Adrenal gland (tissue), 12 donors: Measurements from ENCODE around the gene NCAM2. TPM values are rescaled to one million over a fixed set of nuclear protein-coding genes. Genes with fewer than 3 reads are reported as not detected.

ENCODE experiments used
- DNase-seq, 7 donors: peaks; one replicate each; pipeline ENCODE4 v3.0.0-alpha.2; 2019 to 2020
- H3K27ac ChIP-seq, 5 donors: fragments of 200-600 bp; sonication (generic) in 4 of 5; 1 replicate in 3 of 5; 2 replicates in 2 of 5; pipeline versions ENCODE4 v1.5.1 to v1.8.0; 2016 to 2020; ENCODE audit warnings: mild to moderate bottlenecking in 1 of 5
- H3K27me3 ChIP-seq: fragments of 200-600 bp; 2 replicates; pipeline ENCODE4 v1.8.0; 2021
- H3K36me3 ChIP-seq, 2 donors: fragments of 200-600 bp; replicated peaks in 1 of 2; 1 replicate in 1 of 2; 2 replicates in 1 of 2; pipeline versions ENCODE4 v1.5.1 to v1.8.0; 2018 to 2022
- H3K4me1 ChIP-seq, 2 donors: fragments of 200-600 bp; replicated peaks in 1 of 2; 1 replicate in 1 of 2; 2 replicates in 1 of 2; pipeline versions ENCODE4 v1.5.1 to v1.8.0; 2018 to 2021
- H3K4me3 ChIP-seq, 4 donors: fragments of 200-600 bp; sonication (generic) in 3 of 4; one replicate each; pipeline ENCODE4 v1.5.1; 2016 to 2018
- H3K9me3 ChIP-seq, 3 donors: fragments of 200-600 bp; sonication (generic) in 1 of 3; replicated peaks in 1 of 3; 1 replicate in 2 of 3; 2 replicates in 1 of 3; pipeline versions ENCODE4 v1.5.1 to v1.8.0; 2016 to 2021
- CTCF ChIP-seq, 6 experiments: fragments of 450-650 bp in 4 of 6; fragments of 200-600 bp in 2 of 6; sonication (generic) in 1 of 6; IDR thresholded peaks; 1 replicate in 5 of 6; 2 replicates in 1 of 6; pipeline versions ENCODE4 v1.5.1 to v1.8.0; 2016 to 2021; ENCODE audit warnings: antibody characterized with exemption in 6 of 6, mild to moderate bottlenecking in 2 of 6, moderate library complexity in 1 of 6
- POLR2A ChIP-seq, 2 donors: fragments of 450-650 bp; IDR thresholded peaks; one replicate each; pipeline ENCODE4 v1.6.1; 2017; ENCODE audit warnings: antibody characterized with exemption in 2 of 2, mild to moderate bottlenecking in 2 of 2, moderate library complexity in 1 of 2
- WGBS, 4 donors: extraction: QIAGEN DNeasy Blood & Tissue Kit in 2 of 4; methylation state at CpG; one replicate each; pipeline versions ENCODE4 v1.1.5 to v1.1.7; 2013 to 2017; 5-methylcytosine and 5-hydroxymethylcytosine counted together
- intact Hi-C, 2 donors: fragments of 100-400 bp; cut with DNase I; formaldehyde crosslinking; loops; one replicate each; pipeline versions ENCODE4 v1.14.1 to v1.15.0; 2022 to 2023
- polyA plus RNA-seq, 3 donors: library from polyadenylated mRNA; stranded (reverse); fragments of 200-250 nt in 2 of 3; fragments of 350-450 nt in 1 of 3; fragmentation: Illumina TruSeq in 1 of 3; extraction: RNeasy Lipid Tissue Mini Kit (QIAGEN cat#74804) in 1 of 3; gene quantifications; one replicate each; pipeline ENCODE4 v1.2.3, GENCODE V29; 2013 to 2014
- total RNA-seq, 9 donors: library from RNA; depleted of rRNA in 4 of 9; stranded (reverse); fragments of >200 nt in 4 of 9; fragments of 120-200 nt in 1 of 9; fragmentation: NEBNext Ultra II Directional in 1 of 9; extraction: Animal tissue kit (Norgen Biotek cat#: 25700) in 1 of 9; gene quantifications; one replicate each; pipeline versions ENCODE4 v1.1.0 to v1.2.4, GENCODE V29; 2013 to 2023
- donor health status: healthy with polysubstance abuse.
- donor health status: Bipolar disorder and iron deficiency.
- donor health status: DM: yes; HTN: yes; CAD: no.
- donor health status: DM: no; HTN: no; CAD: no.
- donor health status: DM: no; HTN: no; CAD: no.
- donor health status: DM: yes; HTN: yes; CAD: no.

NCAM2 gene
- total and polyA plus RNA-seq, 12 donors: 2.2 to 59.4 (median 18.9) TPM

GRCh38 chr21:21084179-21084578, 86.0 kb downstream of the NCAM2 start:
- 44 to 57% (median 46%) methylated on average over 1 of the region's 1 CpG for WGBS, 4 donors
- no peak for DNase-seq
- no peak overlapping the region for H3K27ac ChIP-seq
- H3K36me3 ChIP-seq: no peaks in the 10 kb centered on the region
- H3K9me3 ChIP-seq: no peaks in the 10 kb centered on the region
- TF ChIP-seq POLR2A (IDR thresholded peaks at IDR 0.05) (no peak), CTCF (IDR thresholded peaks at IDR 0.05) (no peak)
- no peaks in the 10 kb centered on the region for H3K27me3 ChIP-seq
- H3K4me3 ChIP-seq: no peak overlapping the region
- no peaks in the 10 kb centered on the region for H3K4me1 ChIP-seq
- intact Hi-C loops: loop anchor here in 1 of 2 donors (2.0 kb wide), 1 partner anchor 17 kb away; no protein-coding TSS in a partner anchor

- peaks cover 0 to 2% of the 10 kb centered on the region in 2 donors for H3K4me1 ChIP-seq
- DNase-seq: no peak
- no peaks in the 10 kb centered on the region for H3K27me3 ChIP-seq
- WGBS, 4 donors: 69 to 81% (median 74%) methylated on average over 3 of the region's 3 CpGs
- H3K9me3 ChIP-seq: no peaks in the 10 kb centered on the region
- H3K4me3 ChIP-seq: no peak overlapping the region
- intact Hi-C loops: loop anchor here in 1 of 2 donors (2.0 kb wide), 1 partner anchor 18 kb away; no protein-coding TSS in a partner anchor
- TF ChIP-seq POLR2A (IDR thresholded peaks at IDR 0.05): no peak
- no peak for TF ChIP-seq CTCF (IDR thresholded peaks at IDR 0.05)
- H3K27ac ChIP-seq: no peak overlapping the region
- H3K36me3 ChIP-seq: no peaks in the 10 kb centered on the region
Observed at GRCh38 chr21:21085206-21085605, 87.0 kb downstream of the NCAM2 start.

- Histone ChIP-seq H3K4me3 (no peak overlapping the region), H3K4me1 (no peaks in the 10 kb centered on the region), H3K9me3 (no peaks in the 10 kb centered on the region), H3K27ac (no peak overlapping the region), H3K36me3 (no peaks in the 10 kb centered on the region), H3K27me3 (no peaks in the 10 kb centered on the region)
- TF ChIP-seq CTCF (IDR thresholded peaks at IDR 0.05) (no peak), POLR2A (IDR thresholded peaks at IDR 0.05) (no peak)
- 82 to 89% (median 86%) methylated on average over 5 of the region's 5 CpGs for WGBS, 4 donors
- DNase-seq: no peak
- intact Hi-C loops: no loop called here
Observed at GRCh38 chr21:21096956-21097355, 98.7 kb downstream of the NCAM2 start.

- no peak overlapping the region for H3K27ac ChIP-seq
- no peak for TF ChIP-seq POLR2A (IDR thresholded peaks at IDR 0.05)
- TF ChIP-seq CTCF (IDR thresholded peaks at IDR 0.05): no peak
- DNase-seq: no peak
- intact Hi-C loops: no loop called here
- H3K27me3 ChIP-seq: no peaks in the 10 kb centered on the region
- H3K9me3 ChIP-seq: no peaks in the 10 kb centered on the region
- H3K36me3 ChIP-seq: no peaks in the 10 kb centered on the region
- no peak overlapping the region for H3K4me3 ChIP-seq
- no peaks in the 10 kb centered on the region for H3K4me1 ChIP-seq
- 70 to 76% (median 74%) methylated on average over 1 of the region's 1 CpG for WGBS, 4 donors
Observed at GRCh38 chr21:21097466-21097865, 99.3 kb downstream of the NCAM2 start.
